HuH-7.5 (cell line): ENCODE measurements around the gene DEFB125.
"Not testable (repeated sequence)": the region's sequence is repeated elsewhere in the genome, so short reads cannot be mapped to it uniquely, and the experiment has no call there.

ENCODE experiments used
- DNase-seq: peaks from one replicate; pipeline ENCODE4 v3.0.0; 2011; ENCODE audit warnings: low spot score

DEFB125 gene, protein sequence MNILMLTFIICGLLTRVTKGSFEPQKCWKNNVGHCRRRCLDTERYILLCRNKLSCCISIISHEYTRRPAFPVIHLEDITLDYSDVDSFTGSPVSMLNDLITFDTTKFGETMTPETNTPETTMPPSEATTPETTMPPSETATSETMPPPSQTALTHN

GRCh38 chr20:87401-87800, at the start of gene DEFB125:
TSS of gene DEFB125 (plus strand) at chr20:87672. CDS start at chr20:87710, 38 bp downstream.
- no peak for DNase-seq

- DNase-seq = no peak
These were observed 27.2 kb upstream of the DEFB125 start for GRCh38 chr20:60035-60918.

- no peak for DNase-seq
These were observed 26.2 kb upstream of the DEFB125 start for GRCh38 chr20:61230-61629.

DNA sequence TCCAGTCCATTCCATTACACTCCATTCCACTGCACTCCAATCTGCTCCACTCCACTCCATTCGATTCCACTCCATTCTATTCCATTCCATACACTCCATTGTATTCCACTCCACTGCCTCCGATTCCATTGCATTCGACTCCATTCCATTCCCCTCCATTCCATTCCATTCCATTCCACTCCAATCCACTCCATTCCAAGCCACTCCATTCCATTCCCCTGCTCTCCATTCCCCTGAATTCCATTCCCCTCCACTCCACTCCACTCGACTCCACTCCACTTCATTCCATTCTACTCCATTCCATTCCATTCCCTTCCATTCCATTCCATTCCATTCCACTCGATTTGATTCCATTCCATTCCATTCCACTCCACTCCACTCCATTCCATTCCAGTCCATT, 25.7 kb upstream of the DEFB125 start:
- DNase-seq = no peak

DNA sequence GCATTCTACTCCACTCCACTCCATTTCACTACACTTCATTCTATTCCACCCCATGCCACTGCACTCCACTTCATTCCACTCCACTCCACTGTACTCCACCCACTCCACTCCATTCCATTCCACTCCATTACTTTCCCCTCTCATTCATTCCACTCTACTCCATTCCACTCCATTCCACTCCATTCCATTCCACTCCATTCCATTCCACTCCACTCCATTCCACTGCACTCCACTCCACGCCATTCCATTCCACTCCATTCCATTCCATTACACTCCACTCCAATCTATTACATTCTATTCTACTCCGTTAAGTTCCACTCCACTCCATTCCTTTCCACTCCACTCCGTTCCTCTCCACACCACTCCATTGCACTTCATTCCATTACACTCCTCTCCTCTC, 25.0 kb upstream of the DEFB125 start:
- DNase-seq = no peak

DNA sequence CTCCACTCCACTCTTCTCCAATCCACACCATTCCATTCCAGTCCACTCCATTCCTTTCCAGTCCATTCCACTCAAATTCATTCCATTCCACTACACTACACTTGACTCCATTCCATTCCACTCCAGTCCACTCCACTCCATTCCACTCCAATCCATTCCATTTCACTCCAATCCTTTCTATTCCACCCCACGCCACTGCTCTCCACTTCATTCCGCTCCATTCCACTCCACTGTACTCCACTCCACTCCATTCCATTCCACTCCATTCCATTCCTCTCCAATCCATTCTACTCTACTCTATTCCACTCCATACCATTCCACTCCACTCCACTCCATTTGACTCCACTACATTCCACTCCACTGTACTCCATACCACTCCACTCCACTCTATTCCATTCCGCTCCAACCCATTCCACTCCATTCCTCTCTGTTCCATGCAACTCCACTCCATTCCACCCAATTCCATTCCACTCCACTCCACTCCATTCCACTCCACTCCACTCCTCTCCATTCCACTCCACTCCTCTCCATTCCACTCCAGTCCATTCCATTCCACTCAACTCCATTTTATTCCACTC, 23.4 kb upstream of the DEFB125 start:
- DNase-seq = no peak

DNA sequence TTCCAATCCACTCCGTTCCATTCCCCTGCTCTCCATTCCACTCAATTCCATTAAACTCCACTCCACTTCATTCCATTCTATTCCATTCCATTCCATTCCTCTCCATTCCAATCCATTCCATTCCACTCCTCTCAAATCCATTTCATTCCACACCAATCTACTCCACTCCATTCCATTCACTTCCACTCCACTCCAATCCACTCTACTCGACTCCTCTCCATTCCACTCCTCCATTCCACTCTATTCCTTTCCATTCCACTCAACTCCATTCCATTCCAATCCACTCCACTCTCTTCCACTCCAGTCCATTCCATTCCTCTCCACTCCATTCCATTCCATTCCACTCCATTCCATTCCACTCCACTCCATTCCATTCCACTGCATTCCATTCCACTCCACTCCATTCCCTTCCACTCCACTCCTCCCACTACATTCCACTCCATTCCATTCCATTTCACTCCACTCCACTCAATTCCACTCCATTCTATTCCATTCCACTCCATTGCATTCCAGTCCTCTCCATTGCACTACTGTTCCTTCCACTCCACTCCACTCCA, 22.6 kb upstream of the DEFB125 start:
- no peak for DNase-seq

DNA sequence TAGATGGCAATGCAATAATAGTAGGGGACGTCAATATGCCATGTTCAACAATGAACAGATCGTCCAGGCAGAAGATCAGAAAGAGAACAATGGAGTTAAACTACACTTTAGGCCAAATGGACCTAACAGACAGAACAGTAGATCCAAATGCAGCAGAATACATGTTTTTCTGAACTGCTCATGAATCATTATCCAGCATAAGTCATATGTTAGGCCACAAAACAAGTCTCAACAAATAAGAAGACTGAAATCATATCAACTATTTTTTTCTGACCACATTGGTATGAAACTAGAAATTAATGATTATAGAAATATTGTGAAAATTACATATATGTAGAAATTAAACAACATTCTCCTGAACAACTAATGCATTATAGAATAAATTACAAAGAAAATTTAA, 10.2 kb upstream of the DEFB125 start:
- no peak for DNase-seq

DNA sequence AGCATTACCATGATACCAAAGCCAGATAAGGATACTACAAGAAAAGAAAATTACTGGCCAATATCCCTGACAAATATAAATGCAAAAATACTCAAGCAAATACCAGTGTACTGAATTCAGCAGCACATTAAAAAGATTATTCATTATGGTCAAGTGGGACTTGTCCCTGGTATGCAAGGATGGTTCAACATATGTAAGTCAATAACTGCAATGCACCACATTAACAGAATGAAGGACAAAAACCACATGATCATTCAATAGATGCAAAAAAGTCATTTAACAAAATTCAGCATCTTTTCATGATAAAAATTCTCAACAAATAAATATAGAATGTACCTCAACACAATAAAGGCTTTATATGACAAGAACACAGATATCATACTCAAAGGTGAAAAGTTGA, 9.1 kb upstream of the DEFB125 start:
- DNase-seq = no peak

GRCh38 chr20:79565-79964, 7.9 kb upstream of the DEFB125 start:
- DNase-seq = no peak

DNA sequence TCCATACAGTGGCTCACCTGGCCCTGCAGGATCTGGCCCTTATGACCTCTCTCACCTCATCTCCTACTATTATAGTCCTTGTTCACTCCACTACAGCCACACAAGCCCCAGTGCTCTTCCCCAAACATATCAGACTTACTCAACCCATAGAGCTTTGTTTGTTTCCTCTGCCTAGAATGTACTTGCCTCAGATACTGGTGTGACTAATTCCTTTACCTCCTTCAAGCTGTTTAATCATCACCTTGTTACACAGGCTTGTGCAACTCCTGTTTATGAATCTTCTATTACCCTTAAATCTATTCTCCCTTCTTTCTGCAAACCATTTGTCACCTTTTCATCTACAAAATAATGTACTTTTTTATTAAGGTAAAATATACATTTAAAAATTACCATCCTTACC, 3.2 kb downstream of the DEFB125 start:
- no peak for DNase-seq

- no peak for DNase-seq
These were observed 6.2 kb downstream of the DEFB125 start for GRCh38 chr20:93641-94040.

- no peak for DNase-seq
These were observed 7.7 kb downstream of the DEFB125 start for GRCh38 chr20:95215-95614.

- DNase-seq = not testable (repeated sequence)
These were observed 10.2 kb downstream of the DEFB125 start for GRCh38 chr20:97691-98090.

- DNase-seq = no peak
These were observed 14.5 kb downstream of the DEFB125 start for GRCh38 chr20:101975-102374.

DNA sequence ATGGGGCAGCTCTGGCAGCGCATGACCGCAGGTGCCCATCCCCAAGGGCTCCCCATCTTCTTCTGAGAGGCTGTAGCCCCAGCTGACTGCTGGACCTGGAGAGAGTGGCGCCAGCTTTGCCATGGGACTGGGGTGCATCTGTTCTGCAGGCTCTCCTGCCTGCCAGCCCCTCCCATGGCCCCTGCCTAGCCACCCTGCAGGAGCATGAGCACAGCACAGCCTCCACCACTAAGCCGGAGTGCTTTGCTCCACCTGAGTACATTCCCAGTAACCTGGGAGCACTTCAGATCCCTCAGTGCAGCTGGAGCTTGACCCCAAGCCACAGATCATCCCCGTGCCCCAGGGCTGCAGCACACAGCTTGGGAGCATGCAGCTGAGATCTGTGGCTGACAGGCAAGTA, 16.0 kb downstream of the DEFB125 start:
- DNase-seq = no peak

- no peak for DNase-seq
These were observed 24.9 kb downstream of the DEFB125 start for GRCh38 chr20:112396-112795.

GRCh38 chr20:117518-117917, 30.0 kb downstream of the DEFB125 start:
- no peak for DNase-seq

DNA sequence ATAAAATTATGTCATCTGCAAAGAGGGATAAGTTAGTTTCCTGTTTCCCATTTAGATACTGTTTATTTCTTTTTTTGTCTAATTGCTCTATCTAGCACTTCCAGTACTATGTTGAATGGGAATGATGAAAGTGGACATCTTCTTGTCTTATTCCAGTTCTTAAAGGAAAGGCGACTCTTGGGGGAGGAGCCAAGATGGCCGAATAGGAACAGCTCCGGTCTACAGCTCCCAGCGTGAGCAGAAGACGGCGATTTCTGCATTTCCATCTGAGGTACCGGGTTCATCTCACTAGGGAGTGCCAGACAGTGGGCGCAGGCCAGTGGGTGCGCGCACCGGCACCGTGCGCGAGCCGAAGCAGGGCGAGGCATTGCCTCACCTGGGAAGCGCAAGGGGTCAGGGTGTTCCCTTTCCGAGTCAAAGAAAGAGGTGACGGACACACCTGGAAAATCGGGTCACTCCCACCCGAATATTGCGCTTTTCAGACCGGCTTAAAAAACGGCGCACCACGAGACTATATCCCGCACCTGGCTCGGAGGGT, 42.4 kb downstream of the DEFB125 start:
- not testable (repeated sequence) for DNase-seq

- peak; percentile 13 for DNase-seq
These were observed 50.4 kb downstream of the DEFB125 start for GRCh38 chr20:137668-138490.

DNA sequence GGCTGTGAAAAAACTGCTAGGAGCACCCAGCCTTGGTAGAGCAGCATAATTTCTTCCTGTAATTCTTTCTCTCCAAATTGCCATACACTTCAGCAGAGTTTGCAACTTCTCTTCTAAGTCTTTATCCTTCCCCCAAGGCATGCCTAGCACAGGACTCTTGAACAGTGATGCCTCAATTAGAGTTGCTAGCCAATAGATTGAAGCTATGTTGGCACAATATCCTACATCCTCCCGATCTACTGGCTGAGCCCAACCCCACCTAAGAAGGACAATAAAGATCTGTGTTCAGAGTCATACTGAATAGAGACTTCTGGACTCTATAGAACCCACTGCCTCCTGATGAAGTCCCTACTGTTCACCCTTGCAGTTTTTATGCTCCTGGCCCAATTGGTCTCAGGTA, 54.8 kb downstream of the DEFB125 start, which contains the start of gene DEFB126:
TSS of gene DEFB126 (plus strand) at position 301 of the 400 bp plus-strand sequence. CDS start at position 340, 39 bp downstream.
- no peak for DNase-seq

GRCh38 chr20:145877-146276, 58.4 kb downstream of the DEFB125 start:
- DNase-seq = no peak
